ENCODE measurements around the gene CSPG4.

DNA sequence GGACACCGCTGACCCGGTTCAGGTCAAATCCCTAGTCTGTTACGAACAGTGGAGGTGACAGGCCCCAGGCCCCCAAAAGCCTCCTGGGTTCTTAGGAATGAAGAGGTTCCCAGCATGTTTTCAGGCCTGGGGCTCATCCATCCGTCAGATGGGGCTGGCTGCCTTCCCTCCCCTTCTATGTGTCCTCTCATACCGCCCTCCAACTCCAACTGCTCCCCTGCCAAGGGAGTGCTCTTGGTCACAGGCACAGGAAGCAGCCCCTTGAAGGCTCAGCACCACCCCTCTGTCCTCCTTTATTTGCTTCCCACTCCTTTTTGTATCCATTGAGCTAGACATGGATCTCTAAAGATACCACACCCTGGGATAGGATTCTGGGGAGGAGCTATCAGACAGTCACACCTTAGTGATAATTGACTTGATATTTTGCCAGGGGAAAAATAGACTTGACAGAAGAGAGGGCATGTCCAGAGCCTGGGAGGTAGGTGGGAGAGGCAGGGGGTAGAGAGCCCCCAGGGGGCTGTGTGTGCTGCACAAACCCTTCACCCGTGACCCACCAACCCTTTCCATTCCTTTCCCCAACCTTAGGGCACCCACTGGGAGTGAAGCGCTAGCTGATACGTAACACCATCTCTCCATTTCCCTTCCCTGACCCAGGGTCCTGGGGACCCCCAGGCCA, 10.7 kb upstream of the CSPG4 start:
- TF ChIP-seq YY1 (IDR thresholded peaks at IDR 0.05; ENCODE audit: insufficient read depth, insufficient read length): no peak
- no peak for TF ChIP-seq SUZ12 (IDR thresholded peaks at IDR 0.05; ENCODE audit: extremely low read depth, insufficient read depth, insufficient read length)

All from NT2/D1 (cell line).